GM18873 (cell line): ENCODE results near the gene CRACR2A.

Experiments
- ATAC-seq: cut with Tn5 transposase; IDR thresholded peaks from one replicate; pipeline ENCODE4 v1.9.1; 2021; ENCODE audit warnings: mild to moderate bottlenecking, moderate library complexity, moderate number of reproducible peaks; ENCODE audit not compliant: unreplicated experiment, low FRiP score

The CRACR2A gene

GRCh38 chr12:3727354-3727753 lies 25.6 kb downstream of the CRACR2A start:
- ATAC-seq, result no peak

GRCh38 chr12:3726456-3726855 lies 26.5 kb downstream of the CRACR2A start:
- no peak for ATAC-seq

DNA sequence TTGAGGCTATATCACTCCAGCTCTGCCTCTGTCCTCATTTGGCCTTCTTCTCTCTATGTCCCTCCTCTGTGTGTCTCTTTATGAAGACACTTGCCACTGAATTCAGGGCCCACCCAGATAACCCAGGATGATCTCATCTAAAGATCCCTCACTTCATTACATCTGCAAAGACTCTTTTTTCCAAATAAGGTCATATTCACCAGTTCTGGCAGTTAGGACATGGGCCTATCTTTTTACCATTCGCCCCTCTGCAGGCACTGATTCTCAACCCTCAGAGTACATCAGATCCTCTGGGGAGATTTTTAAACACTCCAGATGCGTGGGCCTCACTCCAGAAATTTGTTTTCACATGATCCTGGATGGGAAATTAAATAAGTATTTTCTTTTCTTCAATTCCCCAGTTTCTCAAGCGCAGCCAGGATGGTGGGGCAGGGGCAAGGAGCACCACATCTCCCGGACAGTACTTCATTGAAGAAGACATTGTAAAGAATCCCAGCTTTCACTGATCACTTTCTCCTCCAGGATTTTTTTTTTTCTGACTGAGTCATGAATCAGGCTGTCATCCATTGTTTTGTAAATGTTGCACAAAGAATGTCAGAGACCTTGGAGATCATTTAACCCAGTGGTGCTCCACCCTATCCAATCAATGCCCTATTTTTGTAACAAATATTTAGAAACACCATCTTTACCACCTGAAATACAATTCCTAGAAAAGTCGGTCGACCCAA lies 27.4 kb downstream of the CRACR2A start:
- no peak for ATAC-seq

- ATAC-seq, result no peak
Measured at GRCh38 chr12:3723916-3724805, 28.7 kb downstream of the CRACR2A start.

DNA sequence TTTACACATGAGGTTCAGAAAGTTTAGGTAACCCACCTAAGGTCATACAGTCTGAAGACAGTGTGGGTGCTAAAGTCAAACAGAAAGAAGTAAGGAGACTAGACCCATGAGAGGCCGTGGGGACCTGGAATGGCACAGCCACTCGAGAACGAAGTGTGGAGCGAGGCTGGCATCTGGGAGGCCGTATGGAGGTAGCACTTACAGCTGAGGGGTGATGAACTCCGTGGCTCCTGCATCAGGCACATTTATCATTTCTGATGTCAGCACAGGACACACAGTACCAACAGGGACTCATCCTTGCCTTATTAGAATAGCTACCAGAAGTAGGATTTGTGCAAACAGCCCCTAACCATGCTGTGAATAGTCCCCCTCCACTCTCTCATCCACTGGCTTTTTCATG lies 30.5 kb downstream of the CRACR2A start:
- no peak for ATAC-seq

- no peak for ATAC-seq
Measured at GRCh38 chr12:3720772-3721171, 32.1 kb downstream of the CRACR2A start.

DNA sequence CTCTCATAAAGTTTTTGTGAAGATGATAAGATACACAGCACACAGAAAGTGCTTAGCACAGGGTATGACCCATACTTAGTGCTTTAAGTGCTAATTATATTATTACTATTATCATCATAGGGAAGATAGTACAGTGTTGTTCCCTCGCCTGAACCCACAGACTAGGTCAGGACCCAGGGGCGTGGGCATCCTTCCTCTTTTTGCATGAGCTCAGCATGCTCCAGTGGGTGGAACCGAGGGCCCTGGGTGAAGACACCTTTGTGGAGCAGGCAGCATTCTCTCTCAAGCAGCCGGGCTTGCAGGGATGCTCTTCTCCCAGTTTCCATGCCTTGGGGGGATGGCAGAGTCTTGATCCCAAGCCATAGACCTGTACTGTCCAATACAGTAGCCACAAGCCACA lies 34.8 kb downstream of the CRACR2A start:
- no peak for ATAC-seq

- ATAC-seq, result no peak
Measured at GRCh38 chr12:3717283-3717898, 35.5 kb downstream of the CRACR2A start.

GRCh38 chr12:3715999-3716398 lies 36.9 kb downstream of the CRACR2A start:
- no peak for ATAC-seq

DNA sequence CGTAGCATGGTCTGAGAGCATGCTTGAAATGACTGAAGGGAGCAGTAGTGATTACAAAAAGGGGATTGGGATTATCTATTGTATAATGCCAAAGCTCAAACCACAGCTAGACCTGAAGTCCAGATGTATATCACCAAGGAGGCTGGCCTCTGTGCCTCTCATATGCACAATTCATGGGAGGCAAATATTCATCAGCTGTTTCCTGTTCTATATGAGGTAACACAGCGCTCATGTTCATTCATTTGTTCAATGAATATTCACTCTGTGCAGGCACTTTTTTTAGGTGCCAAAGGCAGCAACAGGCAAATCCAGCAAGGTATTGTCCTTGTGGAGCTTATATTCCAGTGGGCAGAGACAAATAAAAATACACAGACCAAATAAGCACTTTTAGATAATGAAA lies 39.0 kb downstream of the CRACR2A start:
- no peak for ATAC-seq

- no peak for ATAC-seq
Measured at GRCh38 chr12:3713483-3713882, 39.4 kb downstream of the CRACR2A start.

DNA sequence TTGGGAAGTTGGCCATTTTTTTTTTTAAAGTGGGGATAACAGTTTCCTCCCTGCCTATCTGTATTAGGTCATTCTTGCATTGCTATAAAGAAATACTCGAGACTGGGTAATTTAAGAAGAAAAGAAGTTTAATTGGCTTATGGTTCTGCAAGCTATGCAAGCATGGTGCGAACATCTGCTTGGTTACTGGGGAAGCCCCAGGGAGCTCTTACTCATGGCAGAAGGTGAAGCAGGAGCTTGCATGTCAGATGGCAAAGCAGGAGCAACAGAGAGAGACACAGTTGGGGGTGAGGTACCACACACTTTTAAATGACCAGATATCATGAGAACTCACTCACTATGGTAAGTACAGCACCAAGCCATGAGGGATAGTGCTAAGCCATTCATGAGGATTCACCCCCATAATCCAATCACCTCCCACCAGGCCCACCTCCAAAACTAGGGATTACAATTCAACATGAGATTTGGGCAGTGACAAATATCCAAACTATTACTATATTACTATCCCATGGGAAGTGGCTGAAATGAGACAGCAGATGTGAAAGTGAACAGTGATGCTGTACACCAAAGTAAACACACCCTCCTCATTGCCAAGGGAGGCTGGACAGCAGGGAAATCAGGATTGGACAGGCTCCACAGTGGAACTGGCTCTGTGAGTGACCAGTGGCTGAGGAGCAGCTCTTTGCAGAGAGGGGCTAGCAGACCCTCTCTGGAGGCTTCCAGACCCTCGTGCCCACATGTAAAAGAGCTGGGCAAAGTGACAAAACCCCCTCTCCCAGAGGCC lies 40.5 kb downstream of the CRACR2A start:
- ATAC-seq, result no peak

DNA sequence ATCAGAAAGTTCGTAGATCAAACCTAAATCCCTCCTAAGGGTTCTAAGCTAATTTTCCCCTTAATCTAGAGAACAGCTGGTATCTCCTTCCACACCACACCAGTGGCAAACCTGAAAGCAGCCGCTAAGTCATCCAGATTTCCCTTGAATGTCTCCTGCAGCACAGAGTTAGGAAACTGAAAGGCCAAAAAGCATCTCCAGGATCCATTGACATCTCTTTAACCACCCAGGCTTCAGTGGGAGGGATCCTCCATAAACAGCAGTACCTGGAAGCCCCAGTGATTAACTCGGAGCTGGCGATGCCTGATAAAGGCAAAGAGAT lies 47.6 kb downstream of the CRACR2A start:
- no peak for ATAC-seq

DNA sequence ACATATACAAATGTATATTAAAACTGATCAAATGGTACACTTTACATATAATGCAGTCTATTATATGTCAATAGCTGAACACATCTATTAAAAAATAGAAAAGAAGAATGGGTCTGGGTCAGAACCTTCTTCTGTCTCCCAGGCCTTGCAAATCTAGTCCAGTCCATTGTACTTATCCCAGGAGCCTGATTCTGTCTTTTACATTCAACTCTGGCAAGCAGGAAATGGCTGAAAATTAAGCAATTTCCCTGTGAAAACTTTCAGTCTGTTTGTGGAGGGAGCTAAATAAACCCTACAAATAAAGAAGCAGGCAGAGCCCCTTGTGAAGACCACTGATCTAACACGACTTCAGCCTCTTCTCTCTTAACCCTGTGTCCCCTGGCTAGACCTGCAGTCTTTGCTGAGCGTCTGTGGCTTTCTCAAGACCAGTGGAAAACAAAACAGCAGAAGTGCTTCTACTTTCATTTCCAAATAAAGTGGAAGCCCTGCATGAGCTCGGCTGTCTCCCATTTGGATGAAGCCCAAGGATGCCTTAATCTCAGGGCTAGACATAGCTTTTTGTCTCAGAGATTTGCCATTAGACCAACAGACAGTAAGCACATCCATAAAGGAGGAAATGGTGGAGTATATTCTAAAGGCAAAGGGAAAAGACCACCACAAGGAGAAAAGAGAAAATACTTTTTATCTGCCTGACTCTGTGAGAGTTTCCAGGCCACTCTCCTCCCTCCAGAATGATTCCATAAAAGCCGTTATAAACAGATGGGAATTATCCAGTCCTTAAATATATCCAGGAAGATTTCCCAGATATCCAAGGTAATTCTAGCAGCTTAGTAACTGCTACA lies 48.2 kb downstream of the CRACR2A start:
- ATAC-seq, result no peak

DNA sequence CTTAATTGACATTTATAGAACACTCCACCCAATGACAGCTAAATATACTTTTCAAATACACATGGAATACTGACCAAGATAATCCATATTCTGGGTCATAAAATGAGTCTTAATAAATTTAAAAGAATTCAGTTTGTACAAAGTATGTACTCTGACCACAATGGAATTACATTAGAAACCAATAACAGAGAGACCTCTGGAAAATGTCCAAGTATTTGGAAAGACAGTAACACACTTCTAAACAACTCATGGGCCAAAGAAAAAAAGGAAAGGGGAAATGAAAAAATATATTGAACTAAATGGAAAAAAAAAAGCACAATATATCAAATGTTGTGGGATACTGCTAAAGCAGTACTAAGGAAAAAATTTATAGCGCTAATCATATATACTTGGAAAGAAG lies 52.0 kb downstream of the CRACR2A start:
- ATAC-seq, result no peak

DNA sequence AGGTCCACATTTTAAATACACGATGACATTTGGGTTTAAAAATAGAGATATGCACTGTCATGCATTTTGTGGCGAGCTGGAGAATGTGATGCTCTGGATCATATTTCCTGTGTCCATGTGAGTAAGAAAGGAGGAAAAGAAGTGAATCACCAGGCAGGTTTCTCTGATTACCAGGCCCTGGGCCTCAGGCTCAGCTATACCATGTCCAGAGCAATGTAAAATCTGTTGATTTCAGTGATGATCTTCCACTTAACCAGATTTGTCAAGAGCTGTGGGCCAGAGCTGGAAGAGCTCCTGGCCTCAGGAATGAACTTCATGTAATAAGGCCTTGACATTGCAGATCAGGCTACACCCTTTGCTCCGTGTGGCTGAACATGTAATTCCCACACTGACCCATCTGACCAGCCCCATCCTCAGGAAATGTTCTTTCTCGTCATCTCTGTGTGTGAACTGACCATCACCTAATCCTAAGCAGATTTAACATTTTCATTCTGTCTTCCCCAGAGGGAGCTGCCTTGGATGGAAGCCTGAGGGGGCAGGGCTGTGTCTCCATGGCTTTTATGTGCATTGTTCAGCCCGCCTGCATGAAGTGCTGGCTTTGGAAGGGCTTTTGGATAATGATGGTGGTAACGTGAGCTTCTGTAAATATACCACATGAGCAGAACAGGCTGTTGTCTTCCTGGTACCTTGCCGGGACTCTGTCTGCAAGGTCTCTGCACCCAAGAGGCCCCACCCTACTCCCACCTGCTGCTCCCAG lies 54.5 kb downstream of the CRACR2A start:
- no peak for ATAC-seq

DNA sequence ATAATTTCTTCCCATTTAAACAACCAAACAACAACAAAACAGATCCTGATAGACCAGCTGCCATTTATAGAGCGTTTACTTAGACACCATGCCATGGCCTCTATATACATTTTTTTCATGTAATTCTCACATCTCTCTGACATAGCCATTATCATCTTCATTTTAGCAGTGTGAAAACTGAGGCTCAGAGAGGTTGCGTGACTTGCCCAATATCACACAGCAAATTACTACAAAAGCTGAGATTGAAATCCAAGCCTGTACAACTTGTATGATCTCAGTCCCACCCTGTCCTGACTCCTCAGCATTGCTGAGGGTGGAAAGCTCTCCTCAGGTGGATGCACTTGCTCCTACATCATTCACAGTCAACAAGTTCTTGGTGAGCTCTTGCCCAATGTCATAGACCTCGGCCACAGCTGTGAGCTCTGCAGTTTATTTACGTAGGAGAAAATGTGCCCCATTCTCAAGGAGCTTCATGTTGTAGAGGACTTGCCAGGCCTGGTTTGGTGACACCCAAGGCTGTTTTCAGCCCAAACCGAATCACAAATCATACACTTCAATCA lies 55.5 kb downstream of the CRACR2A start:
- no peak for ATAC-seq

GRCh38 chr12:3694673-3695072 lies 58.2 kb downstream of the CRACR2A start:
- no peak for ATAC-seq
